GM19455 (cell line): ENCODE measurements around the gene SCEL.

Experiments
- ATAC-seq: cut with Tn5 transposase; IDR thresholded peaks from one replicate; pipeline ENCODE4 v1.9.1; 2021; ENCODE audit not compliant: unreplicated experiment

Gene SCEL

GRCh38 chr13:77555246-77555645 is 19.7 kb downstream of the SCEL start:
- no peak for ATAC-seq

GRCh38 chr13:77558016-77558415 is 22.5 kb downstream of the SCEL start:
- ATAC-seq, result no peak

GRCh38 chr13:77563111-77563510 is 27.6 kb downstream of the SCEL start:
- no peak for ATAC-seq

GRCh38 chr13:77565635-77566034 is 30.1 kb downstream of the SCEL start:
- no peak for ATAC-seq

GRCh38 chr13:77571956-77572355 is 36.5 kb downstream of the SCEL start:
- no peak for ATAC-seq

- no peak for ATAC-seq
Measured at GRCh38 chr13:77574096-77574495, 38.6 kb downstream of the SCEL start.

GRCh38 chr13:77579959-77580358 is 44.5 kb downstream of the SCEL start:
- no peak for ATAC-seq

- no peak for ATAC-seq
Measured at GRCh38 chr13:77580748-77581147, 45.2 kb downstream of the SCEL start.

GRCh38 chr13:77583581-77583980 is 48.1 kb downstream of the SCEL start:
- ATAC-seq, result no peak

- ATAC-seq, result no peak
Measured at GRCh38 chr13:77584106-77584505, 48.6 kb downstream of the SCEL start.

- no peak for ATAC-seq
Measured at GRCh38 chr13:77595166-77595810, 59.8 kb downstream of the SCEL start.

- ATAC-seq, result no peak
Measured at GRCh38 chr13:77596777-77597176, 61.3 kb downstream of the SCEL start.

GRCh38 chr13:77599351-77599750 is 63.8 kb downstream of the SCEL start:
- no peak for ATAC-seq

- ATAC-seq, result no peak
Measured at GRCh38 chr13:77600701-77601100, 65.2 kb downstream of the SCEL start.

- ATAC-seq, result no peak
Measured at GRCh38 chr13:77611068-77611467, 75.6 kb downstream of the SCEL start.

- ATAC-seq, result no peak
Measured at GRCh38 chr13:77616027-77616426, 80.5 kb downstream of the SCEL start.

- ATAC-seq, result no peak
Measured at GRCh38 chr13:77619655-77620054, 84.1 kb downstream of the SCEL start.

GRCh38 chr13:77620138-77620537 is 84.6 kb downstream of the SCEL start:
- no peak for ATAC-seq

- ATAC-seq, result no peak
Measured at GRCh38 chr13:77623806-77624205, 88.3 kb downstream of the SCEL start.

- no peak for ATAC-seq
Measured at GRCh38 chr13:77628170-77628569, 92.7 kb downstream of the SCEL start.

GRCh38 chr13:77637588-77637987 is 102.1 kb downstream of the SCEL start:
- no peak for ATAC-seq

GRCh38 chr13:77650409-77650808 is 114.9 kb downstream of the SCEL start:
- no peak for ATAC-seq

GRCh38 chr13:77653301-77653700 is 117.8 kb downstream of the SCEL start:
- no peak for ATAC-seq
